ENCODE results near the gene STX7. TPM values are rescaled to one million over a fixed set of nuclear protein-coding genes. Genes with fewer than 3 reads are reported as not detected.

STX7 gene, protein sequence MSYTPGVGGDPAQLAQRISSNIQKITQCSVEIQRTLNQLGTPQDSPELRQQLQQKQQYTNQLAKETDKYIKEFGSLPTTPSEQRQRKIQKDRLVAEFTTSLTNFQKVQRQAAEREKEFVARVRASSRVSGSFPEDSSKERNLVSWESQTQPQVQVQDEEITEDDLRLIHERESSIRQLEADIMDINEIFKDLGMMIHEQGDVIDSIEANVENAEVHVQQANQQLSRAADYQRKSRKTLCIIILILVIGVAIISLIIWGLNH
- 29.1 and 30.4 TPM in 2 replicates for total RNA-seq

DNA sequence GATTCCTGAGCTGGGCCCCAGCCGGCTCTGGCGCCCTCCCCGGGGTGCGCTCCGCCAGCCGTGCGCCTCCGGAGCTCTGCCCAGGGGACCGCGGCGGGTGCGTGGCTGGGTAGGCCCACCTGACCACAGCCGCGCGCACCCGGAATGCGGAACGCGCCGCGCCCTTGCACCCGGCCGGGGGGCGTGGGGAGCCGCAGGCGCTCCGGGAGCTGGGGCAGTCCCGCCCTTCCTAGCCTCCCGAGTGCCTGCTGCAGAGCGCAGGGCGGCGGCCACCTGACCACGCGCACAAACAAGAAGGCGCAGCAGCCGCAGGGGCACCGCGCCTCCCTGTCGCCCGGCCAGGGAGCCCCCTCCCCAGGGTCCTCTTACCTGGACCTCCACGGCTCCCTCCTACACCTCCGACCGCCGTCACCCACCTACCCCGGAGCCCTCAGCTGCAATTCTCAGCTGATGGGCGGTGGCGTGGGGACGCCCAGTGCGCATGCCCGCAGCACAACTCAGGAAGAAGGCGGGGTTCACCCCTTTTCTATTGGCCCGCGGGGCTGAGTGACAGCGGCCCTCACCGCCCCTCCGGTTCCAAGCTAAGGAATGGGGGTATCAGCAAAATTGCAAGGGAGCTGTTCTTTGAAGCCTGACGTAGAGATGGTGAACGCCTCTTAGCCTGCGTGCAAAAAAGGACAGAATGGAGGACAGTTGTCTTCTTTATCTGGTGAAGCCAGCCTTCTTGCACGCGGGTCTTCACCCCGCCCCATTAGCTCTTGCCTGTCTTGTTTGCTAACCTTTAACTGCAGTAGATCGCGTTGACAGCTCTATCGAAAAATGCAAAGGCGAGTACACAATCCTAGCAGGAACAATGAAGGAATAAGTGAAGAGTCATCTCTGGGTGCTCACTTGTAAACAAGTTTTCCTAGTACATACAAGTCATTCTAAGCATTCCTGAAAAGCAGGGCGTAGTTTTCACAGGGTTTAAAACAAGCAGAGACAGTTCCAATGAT, at the start of gene STX7:
Gene STX7 (minus strand): TSS at position 479 of the 995 bp plus-strand sequence. CDS start 9,586 bp downstream, outside the sequence.

DNA sequence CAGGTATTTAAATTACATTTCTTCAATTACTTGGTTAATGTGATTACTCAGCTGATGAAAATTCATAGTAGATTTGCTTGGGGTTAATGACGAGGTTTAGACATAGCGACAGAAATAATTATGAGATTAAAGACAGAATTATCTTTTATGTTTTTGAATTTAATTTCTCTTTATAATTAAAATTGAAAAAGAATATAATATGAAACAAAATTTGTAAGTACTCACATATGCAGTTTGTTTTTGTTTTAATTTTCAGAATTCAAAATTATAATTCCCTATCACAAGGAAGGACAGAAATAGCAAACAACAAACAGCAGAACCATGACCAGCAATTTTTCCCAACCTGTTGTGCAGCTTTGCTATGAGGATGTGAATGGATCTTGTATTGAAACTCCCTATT, 39.5 kb upstream of the STX7 start, which contains the start of gene TAAR8:
Gene TAAR8 (plus strand): TSS at position 301 of the 400 bp plus-strand sequence. CDS start 21 bp downstream, at position 322.

DNA sequence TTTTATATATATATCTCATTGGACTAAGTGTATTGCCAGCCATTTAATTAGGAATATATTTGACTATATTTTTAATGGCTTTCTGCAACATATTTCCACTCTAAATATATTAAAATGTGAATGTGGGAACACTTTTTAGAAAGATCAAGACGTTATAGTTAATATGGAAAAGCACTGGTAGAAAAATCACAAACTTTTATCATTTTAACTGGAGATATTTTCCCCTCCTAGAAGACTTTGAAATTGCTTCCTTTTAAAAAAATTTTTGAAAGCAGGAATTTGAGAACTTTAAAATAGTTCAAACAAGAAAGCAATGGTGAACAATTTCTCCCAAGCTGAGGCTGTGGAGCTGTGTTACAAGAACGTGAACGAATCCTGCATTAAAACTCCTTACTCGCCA, 25.1 kb upstream of the STX7 start, which contains the start of gene TAAR9:
Gene TAAR9 (plus strand): TSS at position 301 of the 400 bp plus-strand sequence. CDS start 13 bp downstream, at position 314.

DNA sequence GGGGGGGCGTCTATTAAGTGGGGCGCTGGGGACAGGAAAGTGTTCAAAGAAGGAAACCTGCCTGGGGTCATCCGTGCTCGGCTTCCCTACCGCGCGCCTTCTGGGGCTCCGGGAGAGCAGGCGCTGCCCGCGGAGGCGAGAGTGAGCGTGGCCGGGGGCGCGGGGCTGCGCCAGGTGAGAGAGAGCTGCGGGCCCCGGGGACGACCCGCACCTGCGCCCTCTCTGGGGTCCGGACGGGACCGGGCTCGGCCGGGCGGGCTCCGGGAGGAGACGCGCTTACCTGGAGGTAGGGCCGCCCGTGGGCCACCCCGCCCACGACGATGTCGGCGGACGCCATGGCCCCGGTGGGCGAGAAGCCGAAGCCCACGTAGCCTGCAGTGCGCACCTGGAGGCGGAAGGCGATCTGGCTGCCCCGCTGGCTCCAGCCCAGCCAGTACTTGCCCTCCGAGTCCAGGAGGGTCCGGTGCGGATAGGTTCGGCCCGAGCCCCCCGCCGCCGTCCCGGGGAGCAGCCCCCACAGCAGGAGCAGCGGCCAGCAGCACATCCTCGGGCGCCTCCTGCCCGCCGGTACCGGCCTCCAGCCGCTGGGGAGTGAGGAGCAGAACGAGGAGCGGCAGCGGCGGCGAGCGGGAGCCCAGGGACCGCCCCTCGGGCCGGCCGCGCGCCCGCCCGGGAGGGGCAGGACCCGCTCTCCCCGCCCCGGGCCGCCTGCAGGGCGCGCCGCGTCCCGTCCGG, 111.9 kb downstream of the STX7 start, which contains the start of gene MOXD1:
Gene MOXD1 (minus strand): TSS at position 593 of the 735 bp plus-strand sequence. CDS start 49 bp downstream, at position 544.

Other genes starting within 250 kb of the STX7 start
- 1.4 and 27.5 TPM in 2 replicates for gene MOXD1, start 111.6 kb downstream of the STX7 start, total RNA-seq
- gene TAAR9, start 25.2 kb upstream of the STX7 start, total RNA-seq = not detected in 2 replicates
- gene TAAR8, start 39.6 kb upstream of the STX7 start, total RNA-seq = not detected in 2 replicates
- gene TAAR6, start 57.2 kb upstream of the STX7 start, total RNA-seq = not detected in 2 replicates
- not detected in 2 replicates for gene TAAR5, start 76.6 kb upstream of the STX7 start, total RNA-seq
- not detected in 2 replicates for gene TAAR2, start 111.2 kb upstream of the STX7 start, total RNA-seq
- not detected in 2 replicates for gene TAAR1, start 146.1 kb upstream of the STX7 start, total RNA-seq
- gene VNN1, start 200.9 kb upstream of the STX7 start, total RNA-seq = 0.70 TPM in 1 of 2 replicates, not detected in the other
- gene VNN2, start 244.8 kb upstream of the STX7 start, total RNA-seq = 0.12 TPM in 1 of 2 replicates, not detected in the other